GM23338 (cell line): Measurements from ENCODE around the gene FSIP1.

Experiments used
- EZH2phosphoT487 ChIP-seq: fragments of 200-600 bp; sonication (generic); IDR thresholded peaks from one replicate; pipeline ENCODE4 v1.8.1; 2018; ENCODE audit warnings: antibody characterized with exemption; ENCODE audit not compliant: unreplicated experiment
- TF ChIP-seq, protein P1 (sequence below), 2 experiments: fragments of 200-600 bp in 1 of 2; sonication (generic) in 1 of 2; conservative IDR thresholded peaks; 2 replicates each; pipeline versions ENCODE4 v1.5.1 to v1.6.1; 2016 to 2017; ENCODE audit warnings: antibody characterized with exemption in 2 of 2, low read depth in 2 of 2, mild to moderate bottlenecking in 2 of 2, moderate library complexity in 1 of 2

DNA sequence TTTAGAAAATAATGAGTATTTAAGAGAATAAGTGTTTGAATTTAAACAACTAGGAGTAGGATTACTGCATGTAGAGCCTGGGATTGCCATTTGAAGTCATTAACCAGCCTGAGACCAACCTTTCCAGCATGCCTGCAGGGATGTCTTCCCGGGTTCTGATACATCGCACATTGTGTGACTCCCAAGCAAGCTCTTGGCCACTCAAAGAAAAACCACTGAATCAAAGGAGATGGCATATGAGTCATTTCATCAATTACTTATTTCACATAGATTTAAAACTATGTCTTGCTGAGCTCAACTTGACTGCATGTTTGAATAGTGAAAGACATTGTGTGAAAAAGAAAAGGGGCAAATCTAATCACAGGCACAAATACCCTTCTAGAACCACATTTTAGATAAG, 216.8 kb downstream of the FSIP1 start:
- TF ChIP-seq, protein P1, sequence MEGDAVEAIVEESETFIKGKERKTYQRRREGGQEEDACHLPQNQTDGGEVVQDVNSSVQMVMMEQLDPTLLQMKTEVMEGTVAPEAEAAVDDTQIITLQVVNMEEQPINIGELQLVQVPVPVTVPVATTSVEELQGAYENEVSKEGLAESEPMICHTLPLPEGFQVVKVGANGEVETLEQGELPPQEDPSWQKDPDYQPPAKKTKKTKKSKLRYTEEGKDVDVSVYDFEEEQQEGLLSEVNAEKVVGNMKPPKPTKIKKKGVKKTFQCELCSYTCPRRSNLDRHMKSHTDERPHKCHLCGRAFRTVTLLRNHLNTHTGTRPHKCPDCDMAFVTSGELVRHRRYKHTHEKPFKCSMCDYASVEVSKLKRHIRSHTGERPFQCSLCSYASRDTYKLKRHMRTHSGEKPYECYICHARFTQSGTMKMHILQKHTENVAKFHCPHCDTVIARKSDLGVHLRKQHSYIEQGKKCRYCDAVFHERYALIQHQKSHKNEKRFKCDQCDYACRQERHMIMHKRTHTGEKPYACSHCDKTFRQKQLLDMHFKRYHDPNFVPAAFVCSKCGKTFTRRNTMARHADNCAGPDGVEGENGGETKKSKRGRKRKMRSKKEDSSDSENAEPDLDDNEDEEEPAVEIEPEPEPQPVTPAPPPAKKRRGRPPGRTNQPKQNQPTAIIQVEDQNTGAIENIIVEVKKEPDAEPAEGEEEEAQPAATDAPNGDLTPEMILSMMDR (conservative IDR thresholded peaks at IDR 0.05; ENCODE audit: low read depth in 2 of 2), result no peak
- no peak for TF ChIP-seq EZH2phosphoT487
